GM19397 (cell line): Measurements from ENCODE around the gene ZNF467.

Experiments
- ATAC-seq: cut with Tn5 transposase; IDR thresholded peaks from one replicate; pipeline ENCODE4 v1.9.1; 2021; ENCODE audit warnings: mild to moderate bottlenecking, moderate library complexity; ENCODE audit not compliant: unreplicated experiment

ZNF467 gene

DNA sequence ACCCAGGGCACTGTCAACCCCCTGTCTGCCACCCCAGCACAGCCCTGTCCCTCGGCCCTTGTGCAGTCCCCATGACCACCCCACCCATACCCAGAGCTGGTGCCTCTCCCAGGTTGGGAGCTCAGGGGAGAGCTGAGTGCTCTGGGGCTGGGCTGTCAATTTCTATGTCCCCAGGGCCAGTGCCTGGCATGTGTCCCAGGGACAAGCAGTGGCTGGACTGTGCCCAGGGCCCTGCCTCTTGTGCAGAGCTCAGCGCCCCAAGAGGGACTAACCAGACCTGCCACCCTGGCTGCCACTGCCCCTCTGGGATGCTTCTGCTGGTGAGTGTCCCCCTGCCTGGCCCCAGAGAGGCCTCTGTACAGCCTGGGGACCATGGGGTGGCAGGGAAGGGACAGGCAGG, 35.8 kb upstream of the ZNF467 start:
- no peak for ATAC-seq

DNA sequence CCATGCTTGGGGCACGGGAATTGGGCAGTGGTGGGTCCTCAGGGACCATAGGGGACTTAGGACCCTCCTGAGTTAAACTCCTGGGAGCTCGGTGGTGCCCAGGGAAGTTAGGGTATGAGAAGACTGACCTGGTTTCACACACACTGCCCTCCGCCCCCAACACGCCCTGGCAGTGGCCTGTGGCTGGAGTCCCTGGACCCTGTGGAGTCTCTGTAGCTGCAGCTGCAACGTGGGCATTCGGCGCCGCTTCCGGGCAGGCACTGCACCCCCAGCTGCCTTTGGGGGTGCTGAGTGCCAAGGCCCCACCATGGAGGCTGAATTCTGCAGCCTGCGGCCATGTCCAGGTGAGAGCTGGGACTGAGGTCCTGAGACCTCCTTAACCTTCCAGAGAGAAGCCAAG, 34.9 kb upstream of the ZNF467 start:
- ATAC-seq = no peak

DNA sequence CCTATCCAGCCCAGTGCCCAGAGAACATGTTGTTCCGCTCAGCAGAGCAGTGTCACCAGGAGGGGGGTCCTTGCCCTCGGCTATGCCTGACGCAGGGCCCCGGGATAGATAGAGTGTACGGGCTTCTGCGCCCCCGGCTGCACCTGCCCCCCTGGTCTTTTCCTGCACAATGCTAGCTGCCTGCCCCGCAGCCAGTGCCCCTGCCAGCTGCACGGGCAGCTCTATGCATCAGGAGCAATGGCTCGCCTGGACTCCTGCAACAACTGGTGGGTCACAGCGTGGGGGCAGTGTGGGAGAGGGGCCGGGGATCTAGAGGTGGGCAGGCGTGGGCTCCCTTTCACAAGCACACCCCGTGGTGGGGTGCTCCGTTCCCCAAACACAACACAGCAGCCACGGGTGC, 33.3 kb upstream of the ZNF467 start:
- ATAC-seq = no peak

DNA sequence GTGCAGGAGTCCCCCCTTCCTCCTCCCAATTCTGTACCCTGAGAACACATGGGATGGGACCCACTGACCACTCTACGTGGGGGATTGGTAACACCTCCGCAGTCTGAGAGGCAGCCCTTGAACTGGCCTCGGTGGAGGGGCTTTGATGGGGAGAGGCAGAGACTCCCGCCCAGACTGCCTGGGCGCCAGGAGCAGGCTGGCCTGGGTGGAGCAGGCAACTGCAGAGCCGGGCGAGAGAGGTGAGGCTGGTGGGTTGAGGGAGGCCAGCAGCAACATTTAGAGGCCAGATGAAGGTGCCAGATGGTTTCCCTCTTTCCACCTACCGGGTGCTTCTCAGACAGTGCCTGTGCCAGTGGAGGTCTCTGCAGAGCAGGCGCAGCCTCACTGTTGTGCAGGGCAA, 30.7 kb upstream of the ZNF467 start:
- no peak for ATAC-seq

DNA sequence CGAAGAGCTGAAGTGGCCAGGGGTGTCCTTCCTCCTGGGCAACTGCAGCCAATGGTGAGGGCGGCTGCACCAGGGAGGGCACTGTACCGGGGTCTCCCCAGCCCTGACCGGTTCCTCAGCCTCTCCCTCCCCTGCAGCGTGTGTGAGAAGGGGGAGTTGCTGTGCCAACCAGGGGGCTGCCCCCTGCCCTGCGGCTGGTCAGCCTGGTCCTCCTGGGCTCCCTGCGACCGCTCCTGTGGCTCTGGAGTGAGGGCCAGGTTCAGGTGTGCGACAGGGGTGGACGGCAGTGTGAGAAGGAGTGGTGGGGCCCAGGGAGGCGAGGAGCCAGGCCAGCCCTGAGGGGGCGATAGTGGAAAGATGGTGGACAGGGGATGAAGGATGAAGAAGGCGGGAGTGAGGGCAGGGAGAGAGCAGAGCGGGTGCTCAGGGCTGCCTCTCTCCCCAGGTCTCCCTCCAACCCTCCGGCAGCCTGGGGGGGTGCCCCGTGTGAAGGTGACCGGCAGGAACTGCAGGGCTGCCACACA, 30.2 kb upstream of the ZNF467 start:
- no peak for ATAC-seq

DNA sequence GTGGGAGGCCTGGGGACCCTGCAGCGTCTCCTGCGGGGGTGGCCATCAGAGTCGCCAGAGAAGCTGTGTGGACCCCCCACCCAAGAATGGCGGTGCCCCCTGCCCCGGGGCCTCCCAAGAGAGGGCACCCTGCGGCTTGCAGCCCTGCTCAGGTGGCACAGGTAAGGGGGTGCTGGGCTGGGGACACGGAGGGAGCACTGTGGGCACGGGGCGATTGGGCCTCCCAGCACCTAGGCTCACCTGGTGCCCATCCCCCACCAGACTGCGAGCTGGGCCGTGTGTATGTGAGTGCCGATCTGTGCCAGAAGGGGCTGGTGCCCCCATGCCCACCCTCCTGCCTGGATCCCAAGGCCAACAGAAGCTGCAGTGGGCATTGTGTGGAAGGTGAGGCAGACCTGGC, 29.6 kb upstream of the ZNF467 start:
- ATAC-seq = no peak

DNA sequence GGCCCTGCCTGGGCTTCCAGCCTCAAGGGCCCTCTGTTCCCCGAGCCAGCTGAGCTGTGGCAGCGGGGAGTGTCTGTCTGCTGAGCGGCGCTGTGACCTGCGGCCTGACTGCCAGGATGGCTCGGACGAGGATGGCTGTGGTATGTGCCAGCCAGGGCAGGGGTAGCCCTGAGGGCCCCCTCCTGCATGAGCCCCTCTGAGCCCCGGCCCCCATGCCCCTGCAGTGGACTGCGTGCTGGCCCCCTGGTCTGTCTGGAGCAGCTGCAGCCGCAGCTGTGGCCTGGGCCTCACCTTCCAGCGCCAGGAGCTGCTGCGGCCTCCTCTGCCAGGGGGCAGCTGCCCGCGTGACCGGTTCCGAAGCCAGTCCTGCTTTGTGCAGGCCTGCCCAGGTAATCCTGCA, 28.4 kb upstream of the ZNF467 start:
- ATAC-seq = no peak

DNA sequence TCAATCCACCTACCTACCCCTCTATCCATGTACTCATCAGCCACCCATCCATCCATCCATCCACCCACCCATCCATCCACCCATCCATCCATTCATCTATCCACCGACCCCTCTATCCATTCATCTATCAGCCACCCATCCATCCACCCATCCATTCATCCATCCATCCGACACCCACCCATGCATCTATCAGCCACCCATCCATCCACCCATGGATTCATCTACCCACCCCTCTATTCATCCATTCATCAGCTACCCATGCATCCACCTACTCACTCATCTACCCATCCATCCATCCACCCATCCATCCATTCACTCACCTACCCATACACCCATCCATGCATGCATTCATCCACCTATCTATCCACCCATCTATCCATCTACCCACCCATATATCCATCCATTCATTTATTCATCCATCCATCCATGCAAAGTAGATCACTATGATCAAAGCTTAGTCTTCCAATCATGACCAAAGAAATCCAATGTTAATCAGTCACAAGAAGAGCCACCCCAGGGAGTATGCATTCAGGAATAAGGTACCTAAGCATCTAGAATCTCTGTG, 27.7 kb upstream of the ZNF467 start:
- no peak for ATAC-seq

DNA sequence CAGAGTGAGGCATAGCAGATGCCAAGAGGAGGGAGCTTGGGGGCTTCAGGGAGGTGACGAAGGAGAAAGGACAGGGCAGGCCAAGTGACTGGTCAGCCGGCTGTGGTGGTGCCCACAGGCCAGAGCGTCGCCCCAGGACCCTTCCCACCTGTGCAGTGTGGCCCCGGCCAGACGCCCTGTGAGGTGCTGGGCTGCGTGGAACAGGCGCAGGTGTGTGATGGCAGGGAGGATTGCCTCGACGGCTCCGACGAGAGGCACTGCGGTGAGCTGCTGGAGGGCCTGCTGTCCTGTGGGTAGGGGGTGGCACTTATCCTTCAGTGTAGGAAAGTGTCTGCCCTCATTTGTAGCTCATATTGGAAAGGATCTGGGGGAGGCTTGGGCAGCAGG, 26.8 kb upstream of the ZNF467 start:
- ATAC-seq = no peak

DNA sequence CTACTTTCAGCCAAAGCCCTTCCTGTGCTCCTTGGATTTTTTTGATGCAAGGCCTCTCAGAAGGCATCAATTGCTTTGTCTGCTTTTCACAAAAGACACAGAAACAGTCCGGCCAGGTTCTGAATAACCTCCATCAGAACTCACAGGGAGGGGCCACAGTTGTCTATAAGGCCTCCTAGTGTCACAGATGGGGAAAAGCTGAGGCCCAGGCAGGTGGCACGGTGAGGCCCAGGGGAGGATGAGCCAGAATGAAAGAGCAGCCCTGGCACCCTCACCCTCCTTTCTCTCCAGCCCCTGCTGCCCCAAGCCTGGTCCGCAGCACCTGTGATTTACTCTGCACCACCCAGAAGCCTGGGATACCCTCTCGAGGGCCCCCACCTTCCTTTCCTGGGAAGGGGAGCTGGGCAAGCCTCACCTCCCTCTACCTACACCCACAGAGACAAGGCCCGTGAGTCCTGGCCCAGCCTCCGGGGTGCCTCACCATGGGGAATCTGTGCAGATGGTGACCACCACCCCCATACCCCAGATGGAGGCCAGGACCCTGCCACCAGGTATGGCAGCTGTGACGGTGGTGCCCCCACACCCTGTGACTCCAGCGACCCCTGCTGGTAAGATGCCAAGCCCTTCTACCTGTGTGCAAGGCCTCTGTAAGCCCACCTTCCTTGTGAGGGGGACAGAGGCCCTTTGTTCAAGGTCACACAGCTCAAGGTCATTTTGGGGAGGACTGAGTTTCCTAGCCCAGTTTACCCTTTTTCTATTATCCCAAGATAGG, 26.2 kb upstream of the ZNF467 start:
- no peak for ATAC-seq

DNA sequence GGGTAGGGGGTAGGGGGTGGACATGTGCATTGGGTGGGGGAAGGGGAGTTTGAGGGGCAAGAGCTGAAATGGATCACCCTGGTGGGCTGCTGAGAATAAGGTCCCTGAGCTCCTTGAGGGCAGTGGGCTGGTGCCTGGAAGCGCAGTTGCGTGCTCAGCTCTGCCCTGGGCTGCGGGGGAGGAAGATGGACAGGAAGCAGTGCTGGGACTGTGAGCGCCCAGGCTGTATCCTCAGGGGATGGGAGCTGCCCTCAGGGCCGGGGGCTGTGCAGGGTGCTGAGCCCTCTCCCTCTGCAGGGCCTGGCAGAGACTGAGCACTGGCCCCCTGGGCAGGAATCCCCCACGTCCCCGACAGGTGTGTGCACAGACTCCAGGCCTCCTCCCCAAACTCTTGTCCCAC, 24.4 kb upstream of the ZNF467 start:
- ATAC-seq = no peak

DNA sequence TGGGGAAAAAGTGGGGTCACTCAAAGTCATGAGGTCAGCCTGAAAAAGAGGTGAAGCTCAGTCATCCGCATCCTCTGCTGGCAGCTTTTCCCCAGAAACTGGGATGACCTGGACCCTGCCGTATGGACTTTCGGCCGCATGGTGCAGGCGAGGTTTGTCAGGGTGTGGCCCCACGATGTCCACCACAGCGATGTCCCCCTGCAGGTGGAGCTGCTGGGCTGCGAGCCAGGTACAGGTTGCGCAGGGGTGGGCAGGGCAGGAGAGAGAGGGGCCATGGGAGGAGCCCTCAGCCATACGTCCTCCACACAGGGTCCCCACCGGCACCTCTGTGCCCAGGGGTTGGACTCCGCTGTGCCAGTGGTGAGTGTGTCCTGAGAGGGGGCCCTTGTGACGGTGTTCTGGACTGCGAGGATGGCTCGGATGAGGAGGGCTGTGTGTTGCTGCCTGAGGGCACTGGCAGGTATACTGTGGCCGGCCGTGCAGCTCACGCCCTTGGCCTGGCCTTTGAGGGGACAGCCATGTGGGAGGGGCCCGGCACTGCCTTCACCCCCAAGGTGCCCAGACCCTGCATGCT, 23.0 kb upstream of the ZNF467 start:
- no peak for ATAC-seq

DNA sequence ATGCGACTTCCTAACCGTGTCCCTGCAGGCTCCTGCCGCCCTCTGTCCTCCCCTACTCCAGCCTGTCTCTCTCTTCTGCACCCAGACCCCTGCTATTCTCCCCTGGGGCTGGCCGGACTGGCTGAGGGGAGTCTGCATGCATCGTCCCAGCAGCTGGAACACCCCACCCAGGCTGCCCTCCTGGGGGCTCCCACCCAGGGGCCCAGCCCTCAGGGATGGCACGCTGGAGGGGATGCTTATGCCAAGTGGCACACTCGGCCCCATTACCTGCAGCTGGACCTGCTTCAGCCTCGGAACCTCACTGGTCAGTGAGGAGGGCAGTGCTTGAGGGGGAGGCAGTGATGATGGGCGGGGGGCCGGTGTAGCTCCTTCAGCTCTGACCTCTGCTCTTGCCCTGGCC, 21.7 kb upstream of the ZNF467 start:
- ATAC-seq = no peak

DNA sequence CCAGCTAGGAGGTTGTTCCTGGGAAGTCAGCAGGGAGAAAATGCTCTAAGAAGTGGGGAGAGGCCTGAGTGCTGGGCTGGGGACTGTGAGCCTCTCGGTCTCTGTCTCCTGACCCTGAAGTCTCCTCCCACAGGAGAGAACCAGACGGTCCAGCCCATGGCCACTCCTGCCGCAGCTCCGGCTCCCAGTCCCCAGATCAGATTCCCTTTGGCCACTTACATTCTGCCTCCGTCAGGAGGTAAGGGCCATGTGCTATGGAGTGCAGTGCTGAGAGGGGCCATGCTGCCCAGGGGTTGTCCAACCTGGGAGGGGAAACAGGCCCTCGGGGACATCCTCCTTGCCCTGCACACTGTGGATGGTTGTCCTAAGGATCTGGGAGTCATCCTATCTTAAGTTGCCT, 21.3 kb upstream of the ZNF467 start:
- ATAC-seq = no peak

DNA sequence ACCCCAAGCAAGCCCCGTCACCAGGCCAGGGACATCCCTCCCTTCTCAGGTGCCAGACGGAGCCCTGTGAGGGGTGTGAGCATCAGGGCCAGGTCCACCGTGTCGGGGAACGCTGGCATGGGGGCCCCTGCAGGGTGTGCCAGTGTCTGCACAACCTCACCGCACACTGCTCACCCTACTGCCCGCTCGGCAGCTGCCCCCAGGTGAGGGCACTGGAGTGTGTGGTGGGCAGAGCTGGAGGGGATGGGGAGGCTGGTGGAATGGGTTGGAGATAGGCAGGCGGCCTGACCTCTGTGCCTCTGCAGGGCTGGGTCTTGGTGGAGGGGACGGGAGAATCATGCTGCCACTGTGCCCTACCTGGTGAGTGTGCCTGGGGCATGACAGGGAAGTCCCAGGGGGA, 19.9 kb upstream of the ZNF467 start:
- ATAC-seq = no peak

DNA sequence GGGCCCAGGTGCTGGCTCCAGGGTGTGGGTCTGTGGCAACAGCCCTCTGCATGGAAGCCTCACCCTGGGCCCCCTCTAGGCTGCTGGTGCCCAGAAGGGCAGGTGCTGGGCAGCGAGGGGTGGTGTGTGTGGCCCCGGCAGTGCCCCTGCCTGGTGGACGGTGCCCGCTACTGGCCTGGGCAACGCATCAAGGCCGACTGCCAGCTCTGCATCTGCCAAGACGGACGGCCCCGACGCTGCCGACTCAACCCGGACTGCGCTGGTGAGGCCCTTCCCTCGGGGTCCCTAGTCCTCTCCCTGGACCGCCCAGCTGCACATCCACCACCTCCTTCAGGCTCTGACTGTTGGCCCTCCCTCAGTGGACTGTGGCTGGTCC, 18.8 kb upstream of the ZNF467 start:
- no peak for ATAC-seq

DNA sequence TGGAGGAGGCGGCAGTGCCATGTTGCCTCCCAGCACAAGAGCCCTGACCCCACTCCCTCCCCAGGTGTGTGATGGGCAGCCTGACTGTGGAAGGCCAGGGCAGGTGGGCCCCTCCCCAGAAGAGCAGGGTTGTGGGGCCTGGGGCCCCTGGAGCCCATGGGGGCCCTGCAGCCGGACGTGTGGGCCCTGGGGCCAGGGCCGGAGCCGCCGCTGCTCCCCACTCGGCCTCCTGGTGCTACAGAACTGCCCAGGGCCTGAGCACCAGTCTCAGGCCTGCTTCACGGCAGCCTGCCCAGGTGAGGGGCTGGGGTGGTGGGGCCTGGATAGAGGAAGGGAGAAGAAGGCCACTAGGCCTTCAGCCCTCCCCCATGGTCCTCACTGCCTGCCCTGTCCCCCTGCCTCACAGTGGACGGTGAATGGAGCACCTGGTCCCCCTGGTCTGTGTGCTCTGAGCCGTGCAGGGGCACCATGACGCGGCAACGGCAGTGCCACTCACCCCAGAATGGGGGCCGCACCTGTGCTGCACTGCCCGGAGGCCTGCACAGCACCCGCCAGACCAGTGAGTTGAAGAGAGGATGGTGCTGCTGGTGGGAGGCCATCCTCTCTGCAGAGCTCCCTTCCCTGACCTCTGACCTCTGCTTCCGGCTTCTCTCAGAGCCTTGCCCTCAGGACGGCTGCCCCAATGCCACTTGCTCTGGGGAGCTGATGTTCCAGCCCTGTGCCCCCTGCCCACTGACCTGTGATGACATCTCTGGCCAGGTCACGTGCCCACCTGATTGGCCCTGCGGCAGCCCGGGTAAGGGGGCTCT, 18.2 kb upstream of the ZNF467 start:
- ATAC-seq = no peak

DNA sequence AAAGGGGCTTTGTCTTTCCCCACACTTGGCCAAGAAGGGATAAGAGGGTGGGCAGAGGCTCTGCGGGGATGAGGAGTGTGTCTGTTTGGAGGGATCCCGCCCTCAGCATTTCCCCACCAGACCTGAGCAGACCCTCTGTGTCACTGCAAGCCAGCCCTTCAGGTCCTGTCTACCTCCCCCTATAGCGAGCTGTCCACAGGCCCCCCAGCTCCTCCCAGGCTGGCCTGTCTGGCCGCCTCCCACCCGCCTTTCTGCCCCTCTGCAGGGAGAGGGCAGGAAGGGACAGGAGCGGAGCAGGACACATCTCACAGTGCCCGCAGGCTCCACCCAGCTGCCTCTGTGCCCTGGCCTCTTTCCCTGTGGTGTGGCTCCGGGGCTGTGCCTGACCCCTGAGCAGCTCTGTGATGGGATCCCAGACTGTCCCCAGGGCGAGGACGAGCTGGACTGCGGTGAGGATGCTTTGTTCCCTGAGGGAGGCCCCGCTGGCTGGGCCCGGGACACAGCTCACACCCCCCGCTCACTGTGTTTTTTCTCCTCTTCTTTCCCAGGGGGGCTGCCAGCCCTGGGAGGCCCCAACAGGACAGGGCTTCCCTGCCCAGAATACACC, 17.5 kb upstream of the ZNF467 start:
- ATAC-seq = no peak

DNA sequence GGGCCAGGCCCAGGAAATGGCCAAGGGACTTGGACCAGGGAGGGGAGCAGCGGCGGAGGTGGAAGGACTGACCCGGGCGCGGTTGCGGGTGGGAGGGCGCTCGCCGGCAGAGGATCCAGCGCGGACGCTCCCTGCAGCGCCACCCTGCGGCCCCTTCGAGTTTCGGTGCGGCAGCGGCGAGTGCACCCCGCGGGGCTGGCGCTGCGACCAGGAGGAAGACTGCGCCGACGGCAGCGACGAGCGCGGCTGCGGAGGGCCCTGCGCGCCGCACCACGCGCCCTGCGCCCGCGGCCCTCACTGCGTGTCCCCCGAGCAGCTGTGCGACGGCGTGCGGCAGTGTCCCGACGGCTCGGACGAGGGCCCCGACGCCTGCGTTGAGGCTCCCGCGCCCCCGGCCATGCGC, 16.8 kb upstream of the ZNF467 start:
- ATAC-seq = no peak

DNA sequence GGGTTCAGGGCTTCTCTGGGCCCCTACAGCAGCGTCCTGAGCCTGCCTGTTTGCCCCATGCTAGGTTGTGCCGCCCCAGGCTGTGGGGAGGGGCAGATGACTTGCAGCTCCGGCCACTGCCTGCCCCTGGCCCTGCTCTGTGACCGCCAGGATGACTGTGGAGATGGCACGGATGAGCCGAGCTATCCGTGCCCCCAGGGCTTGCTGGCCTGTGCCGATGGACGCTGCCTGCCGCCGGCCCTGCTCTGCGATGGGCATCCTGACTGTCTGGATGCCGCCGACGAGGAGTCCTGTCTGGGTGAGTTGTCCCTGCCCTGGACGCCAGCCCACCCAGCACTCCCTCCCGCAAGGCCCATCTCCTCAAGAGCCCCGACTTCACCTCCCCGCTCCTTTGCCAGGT, 15.7 kb upstream of the ZNF467 start:
- no peak for ATAC-seq

DNA sequence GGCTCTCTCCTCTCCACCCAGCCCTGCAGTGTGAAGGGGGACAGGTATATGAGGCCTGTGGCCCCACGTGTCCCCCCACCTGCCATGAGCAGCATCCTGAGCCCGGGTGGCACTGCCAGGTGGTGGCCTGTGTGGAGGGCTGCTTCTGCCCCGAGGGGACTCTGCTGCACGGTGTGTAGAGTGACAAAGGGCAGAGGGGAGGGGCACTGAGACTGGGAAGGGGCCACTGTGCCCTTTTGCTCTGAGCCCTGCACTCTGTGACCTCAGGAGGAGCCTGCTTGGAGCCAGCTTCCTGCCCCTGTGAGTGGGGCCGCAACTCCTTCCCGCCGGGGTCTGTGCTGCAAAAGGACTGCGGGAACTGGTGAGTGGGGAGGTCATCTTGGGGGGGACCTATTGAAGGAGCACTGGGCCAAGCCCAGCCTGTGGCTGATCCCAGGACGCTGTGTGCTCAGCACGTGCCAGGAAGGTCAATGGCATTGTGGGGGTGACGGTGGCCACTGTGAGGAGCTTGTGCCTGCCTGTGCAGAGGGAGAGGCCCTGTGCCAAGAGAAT, 15.0 kb upstream of the ZNF467 start:
- no peak for ATAC-seq
